ENCODE data around the gene BET1L.

DNA sequence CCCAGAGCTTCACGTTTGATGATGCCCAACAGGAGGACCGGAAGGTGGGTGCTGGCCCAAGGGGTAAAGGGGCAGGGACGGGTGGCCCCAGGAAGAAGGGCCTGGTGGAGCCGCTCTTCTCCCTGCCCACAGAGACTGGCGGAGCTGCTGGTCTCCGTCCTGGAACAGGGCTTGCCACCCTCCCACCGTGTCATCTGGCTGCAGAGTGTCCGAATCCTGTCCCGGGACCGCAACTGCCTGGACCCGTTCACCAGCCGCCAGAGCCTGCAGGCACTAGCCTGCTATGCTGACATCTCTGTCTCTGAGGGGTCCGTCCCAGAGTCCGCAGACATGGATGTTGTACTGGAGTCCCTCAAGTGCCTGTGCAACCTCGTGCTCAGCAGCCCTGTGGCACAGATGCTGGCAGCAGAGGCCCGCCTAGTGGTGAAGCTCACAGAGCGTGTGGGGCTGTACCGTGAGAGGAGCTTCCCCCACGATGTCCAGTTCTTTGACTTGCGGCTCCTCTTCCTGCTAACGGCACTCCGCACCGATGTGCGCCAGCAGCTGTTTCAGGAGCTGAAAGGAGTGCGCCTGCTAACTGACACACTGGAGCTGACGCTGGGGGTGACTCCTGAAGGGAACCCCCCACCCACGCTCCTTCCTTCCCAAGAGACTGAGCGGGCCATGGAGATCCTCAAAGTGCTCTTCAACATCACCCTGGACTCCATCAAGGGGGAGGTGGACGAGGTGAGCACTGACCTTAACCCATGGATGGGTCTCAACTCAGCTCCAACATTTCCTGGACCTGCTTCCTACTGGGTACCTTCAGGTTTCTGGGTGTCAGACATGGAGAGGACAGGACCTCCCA, 2.3 kb upstream of the BET1L start:
- TF ChIP-seq, protein P1, sequence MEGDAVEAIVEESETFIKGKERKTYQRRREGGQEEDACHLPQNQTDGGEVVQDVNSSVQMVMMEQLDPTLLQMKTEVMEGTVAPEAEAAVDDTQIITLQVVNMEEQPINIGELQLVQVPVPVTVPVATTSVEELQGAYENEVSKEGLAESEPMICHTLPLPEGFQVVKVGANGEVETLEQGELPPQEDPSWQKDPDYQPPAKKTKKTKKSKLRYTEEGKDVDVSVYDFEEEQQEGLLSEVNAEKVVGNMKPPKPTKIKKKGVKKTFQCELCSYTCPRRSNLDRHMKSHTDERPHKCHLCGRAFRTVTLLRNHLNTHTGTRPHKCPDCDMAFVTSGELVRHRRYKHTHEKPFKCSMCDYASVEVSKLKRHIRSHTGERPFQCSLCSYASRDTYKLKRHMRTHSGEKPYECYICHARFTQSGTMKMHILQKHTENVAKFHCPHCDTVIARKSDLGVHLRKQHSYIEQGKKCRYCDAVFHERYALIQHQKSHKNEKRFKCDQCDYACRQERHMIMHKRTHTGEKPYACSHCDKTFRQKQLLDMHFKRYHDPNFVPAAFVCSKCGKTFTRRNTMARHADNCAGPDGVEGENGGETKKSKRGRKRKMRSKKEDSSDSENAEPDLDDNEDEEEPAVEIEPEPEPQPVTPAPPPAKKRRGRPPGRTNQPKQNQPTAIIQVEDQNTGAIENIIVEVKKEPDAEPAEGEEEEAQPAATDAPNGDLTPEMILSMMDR (conservative IDR thresholded peaks at IDR 0.05; ENCODE audit: low read depth in 2 of 2) = no peak
- TF ChIP-seq POLR2AphosphoS5 (IDR thresholded peaks at IDR 0.05; ENCODE audit: low read depth) (no peak), CREB1 (CRISPR knock-in tag; IDR thresholded peaks at IDR 0.05; ENCODE audit: low read depth) (no peak)
